ENCODE data around the gene PARPBP. TPM values are rescaled to one million over a fixed set of nuclear protein-coding genes. Genes with fewer than 3 reads are reported as not detected.
A peak's percentile ranks its signal among the peaks of the same experiment; 100 is the strongest.
"Not testable (repeated sequence)": the region's sequence is repeated elsewhere in the genome, so short reads cannot be mapped to it uniquely, and the experiment has no call there.

Gene PARPBP
- total RNA-seq (11.0 TPM in 2 replicates), polyA plus RNA-seq (4.3 and 6.6 TPM in 2 replicates)

- H2AFZ ChIP-seq: peak within 1 kb of the TSS; percentile 97
- no peaks in the 10 kb centered on the region for H3K27me3 ChIP-seq
- no peaks in the 10 kb centered on the region for H3K9me3 ChIP-seq (ENCODE audit: low read depth)
- H3K4me2 ChIP-seq: peak within 1 kb of the TSS; percentile 93
- H4K20me1 ChIP-seq (ENCODE audit: insufficient read depth, poor library complexity, severe bottlenecking): no peaks in the 10 kb centered on the region
- no peaks in the 10 kb centered on the region for H3K9me2 ChIP-seq (replicated peaks; ENCODE audit: insufficient read depth)
- H3K36me3 ChIP-seq (replicated peaks; ENCODE audit: insufficient read depth, low read depth): no peaks in the 10 kb centered on the region
- WGBS (ENCODE audit: low lambda C conversion rate, missing lambda C conversion rate): 2% methylated on average over 62 of the region's 62 CpGs
- H3K79me2 ChIP-seq: peaks cover 28% of the 10 kb centered on the region
- DNase-seq (ENCODE audit: low spot score): peak; percentile 93
- H3K4me3 ChIP-seq: peak within 1 kb of the TSS; percentile 87
- peak within 1 kb of the TSS; percentile 91 for H3K27ac ChIP-seq
- peaks cover 7% of the 10 kb centered on the region for H3K4me1 ChIP-seq (ENCODE audit: insufficient read depth)
- TF ChIP-seq EZH2phosphoT487 (IDR thresholded peaks at IDR 0.05; ENCODE audit: low read depth, severe bottlenecking, unreplicated experiment) (no peak), EZH2 (IDR thresholded peaks at IDR 0.05; ENCODE audit: borderline replicate concordance) (no peak), CTCF (IDR thresholded peaks at IDR 0.05; ENCODE audit: poor library complexity) (no peak)
Measured at GRCh38 chr12:102119674-102120563, at the start of gene PARPBP, which contains the start of gene NUP37. PARPBP (plus strand) TSS chr12:102120183; CDS start chr12:102123889, 3,706 bp downstream. NUP37 (minus strand) TSS chr12:102120114; CDS start chr12:102118518, 1,596 bp downstream.

- H3K79me2 ChIP-seq; H3K27ac ChIP-seq; H3K27me3 ChIP-seq; H4K20me1 ChIP-seq (ENCODE audit: insufficient read depth, poor library complexity, severe bottlenecking); DNase-seq (ENCODE audit: low spot score); H3K9me2 ChIP-seq (replicated peaks; ENCODE audit: insufficient read depth); H3K4me2 ChIP-seq; H3K9me3 ChIP-seq (ENCODE audit: low read depth); H3K4me3 ChIP-seq; H3K4me1 ChIP-seq (ENCODE audit: insufficient read depth); H3K36me3 ChIP-seq (replicated peaks; ENCODE audit: insufficient read depth, low read depth); H2AFZ ChIP-seq: not testable (repeated sequence)
- WGBS (ENCODE audit: low lambda C conversion rate, missing lambda C conversion rate): 96% methylated on average over 7 of the region's 7 CpGs
Measured at GRCh38 chr12:102072092-102072491, 47.9 kb upstream of the PARPBP start.

GRCh38 chr12:102080842-102081241 is 39.1 kb upstream of the PARPBP start:
- WGBS (ENCODE audit: low lambda C conversion rate, missing lambda C conversion rate): 89% methylated on average over 4 of the region's 4 CpGs
- Histone ChIP-seq H3K9me3 (ENCODE audit: low read depth) (no peaks in the 10 kb centered on the region), H3K36me3 (replicated peaks; ENCODE audit: insufficient read depth, low read depth) (no peaks in the 10 kb centered on the region), H3K27ac (no peak overlapping the region), H4K20me1 (ENCODE audit: insufficient read depth, poor library complexity, severe bottlenecking) (no peaks in the 10 kb centered on the region), H2AFZ (no peak overlapping the region), H3K9me2 (replicated peaks; ENCODE audit: insufficient read depth) (no peaks in the 10 kb centered on the region), H3K4me2 (no peak overlapping the region), H3K4me1 (ENCODE audit: insufficient read depth) (no peaks in the 10 kb centered on the region), H3K4me3 (no peak overlapping the region), H3K79me2 (no peaks in the 10 kb centered on the region), H3K27me3 (no peaks in the 10 kb centered on the region)
- DNase-seq (ENCODE audit: low spot score): no peak
- no peak for TF ChIP-seq EZH2phosphoT487 (IDR thresholded peaks at IDR 0.05; ENCODE audit: low read depth, severe bottlenecking, unreplicated experiment)

GRCh38 chr12:102089228-102089835 is 30.7 kb upstream of the PARPBP start:
- not testable (repeated sequence) for H3K4me1 ChIP-seq (ENCODE audit: insufficient read depth); H2AFZ ChIP-seq; H3K9me2 ChIP-seq (replicated peaks; ENCODE audit: insufficient read depth); H3K9me3 ChIP-seq (ENCODE audit: low read depth); H3K79me2 ChIP-seq; H3K27ac ChIP-seq; H3K4me2 ChIP-seq; H3K36me3 ChIP-seq (replicated peaks; ENCODE audit: insufficient read depth, low read depth); H3K27me3 ChIP-seq; DNase-seq (ENCODE audit: low spot score); H3K4me3 ChIP-seq; H4K20me1 ChIP-seq (ENCODE audit: insufficient read depth, poor library complexity, severe bottlenecking)
- 98% methylated on average over 27 of the region's 38 CpGs for WGBS (ENCODE audit: low lambda C conversion rate, missing lambda C conversion rate)

- no peak overlapping the region for H2AFZ ChIP-seq
- H3K27me3 ChIP-seq: no peaks in the 10 kb centered on the region
- H4K20me1 ChIP-seq (ENCODE audit: insufficient read depth, poor library complexity, severe bottlenecking): no peaks in the 10 kb centered on the region
- H3K9me2 ChIP-seq (replicated peaks; ENCODE audit: insufficient read depth): no peaks in the 10 kb centered on the region
- TF ChIP-seq EZH2 (IDR thresholded peaks at IDR 0.05; ENCODE audit: borderline replicate concordance): no peak
- TF ChIP-seq CTCF (IDR thresholded peaks at IDR 0.05; ENCODE audit: poor library complexity): no peak
- TF ChIP-seq EZH2phosphoT487 (IDR thresholded peaks at IDR 0.05; ENCODE audit: low read depth, severe bottlenecking, unreplicated experiment): no peak
- H3K27ac ChIP-seq: no peak overlapping the region
- H3K9me3 ChIP-seq (ENCODE audit: low read depth): no peaks in the 10 kb centered on the region
- H3K4me3 ChIP-seq: no peak overlapping the region
- DNase-seq (ENCODE audit: low spot score): no peak
- H3K79me2 ChIP-seq: no peaks in the 10 kb centered on the region
- H3K36me3 ChIP-seq (replicated peaks; ENCODE audit: insufficient read depth, low read depth): no peaks in the 10 kb centered on the region
- H3K4me2 ChIP-seq: no peak overlapping the region
- H3K4me1 ChIP-seq (ENCODE audit: insufficient read depth): no peaks in the 10 kb centered on the region
Measured at GRCh38 chr12:102093319-102093718, 26.7 kb upstream of the PARPBP start.

All from hepatocyte (in vitro differentiated cells).